Lower leg skin (tissue), 3 donors: Measurements from ENCODE around the gene FRAS1.

Experiments
- POLR2A ChIP-seq, 2 donors: fragments of 450-650 bp; IDR thresholded peaks; one replicate each; pipeline ENCODE4 v1.6.1; 2016 to 2017; ENCODE audit warnings: antibody characterized with exemption in 2 of 2, mild to moderate bottlenecking in 1 of 2, moderate library complexity in 1 of 2
- TF ChIP-seq, protein P1 (sequence below), 3 donors: fragments of 450-650 bp; IDR thresholded peaks; one replicate each; pipeline ENCODE4 v1.5.1; 2016; ENCODE audit warnings: antibody characterized with exemption in 3 of 3, mild to moderate bottlenecking in 3 of 3, moderate library complexity in 2 of 3

DNA sequence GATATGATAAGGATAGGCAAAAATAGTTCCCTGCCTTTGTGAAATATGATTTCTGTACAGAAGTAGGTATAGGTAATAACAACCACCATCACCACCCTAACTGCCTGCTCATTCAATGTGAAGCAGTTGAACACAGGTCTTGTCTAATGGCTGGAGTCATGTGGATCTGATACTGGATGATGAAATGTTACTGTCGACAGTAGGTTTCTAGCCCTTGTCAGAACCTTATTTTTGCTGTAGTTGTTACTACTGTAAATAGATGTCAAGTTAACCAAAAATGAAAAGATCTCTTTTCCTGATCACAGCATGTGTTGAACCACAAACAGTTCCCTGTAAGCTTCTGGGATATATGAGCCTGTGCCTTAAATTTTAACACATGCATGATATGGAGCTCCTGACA lies 142.9 kb downstream of the FRAS1 start:
- TF ChIP-seq, protein P1, sequence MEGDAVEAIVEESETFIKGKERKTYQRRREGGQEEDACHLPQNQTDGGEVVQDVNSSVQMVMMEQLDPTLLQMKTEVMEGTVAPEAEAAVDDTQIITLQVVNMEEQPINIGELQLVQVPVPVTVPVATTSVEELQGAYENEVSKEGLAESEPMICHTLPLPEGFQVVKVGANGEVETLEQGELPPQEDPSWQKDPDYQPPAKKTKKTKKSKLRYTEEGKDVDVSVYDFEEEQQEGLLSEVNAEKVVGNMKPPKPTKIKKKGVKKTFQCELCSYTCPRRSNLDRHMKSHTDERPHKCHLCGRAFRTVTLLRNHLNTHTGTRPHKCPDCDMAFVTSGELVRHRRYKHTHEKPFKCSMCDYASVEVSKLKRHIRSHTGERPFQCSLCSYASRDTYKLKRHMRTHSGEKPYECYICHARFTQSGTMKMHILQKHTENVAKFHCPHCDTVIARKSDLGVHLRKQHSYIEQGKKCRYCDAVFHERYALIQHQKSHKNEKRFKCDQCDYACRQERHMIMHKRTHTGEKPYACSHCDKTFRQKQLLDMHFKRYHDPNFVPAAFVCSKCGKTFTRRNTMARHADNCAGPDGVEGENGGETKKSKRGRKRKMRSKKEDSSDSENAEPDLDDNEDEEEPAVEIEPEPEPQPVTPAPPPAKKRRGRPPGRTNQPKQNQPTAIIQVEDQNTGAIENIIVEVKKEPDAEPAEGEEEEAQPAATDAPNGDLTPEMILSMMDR (IDR thresholded peaks at IDR 0.05), result no peak
- TF ChIP-seq POLR2A (IDR thresholded peaks at IDR 0.05), result no peak
